GM19463 (cell line): ENCODE results near the gene CDC27.
"Not testable (repeated sequence)": the region's sequence is repeated elsewhere in the genome, so short reads cannot be mapped to it uniquely, and the experiment has no call there.

Experiments
- ATAC-seq: cut with Tn5 transposase; IDR thresholded peaks from one replicate; pipeline ENCODE4 v1.9.1; 2021; ENCODE audit warnings: mild to moderate bottlenecking, moderate library complexity; ENCODE audit not compliant: unreplicated experiment

Gene CDC27

DNA sequence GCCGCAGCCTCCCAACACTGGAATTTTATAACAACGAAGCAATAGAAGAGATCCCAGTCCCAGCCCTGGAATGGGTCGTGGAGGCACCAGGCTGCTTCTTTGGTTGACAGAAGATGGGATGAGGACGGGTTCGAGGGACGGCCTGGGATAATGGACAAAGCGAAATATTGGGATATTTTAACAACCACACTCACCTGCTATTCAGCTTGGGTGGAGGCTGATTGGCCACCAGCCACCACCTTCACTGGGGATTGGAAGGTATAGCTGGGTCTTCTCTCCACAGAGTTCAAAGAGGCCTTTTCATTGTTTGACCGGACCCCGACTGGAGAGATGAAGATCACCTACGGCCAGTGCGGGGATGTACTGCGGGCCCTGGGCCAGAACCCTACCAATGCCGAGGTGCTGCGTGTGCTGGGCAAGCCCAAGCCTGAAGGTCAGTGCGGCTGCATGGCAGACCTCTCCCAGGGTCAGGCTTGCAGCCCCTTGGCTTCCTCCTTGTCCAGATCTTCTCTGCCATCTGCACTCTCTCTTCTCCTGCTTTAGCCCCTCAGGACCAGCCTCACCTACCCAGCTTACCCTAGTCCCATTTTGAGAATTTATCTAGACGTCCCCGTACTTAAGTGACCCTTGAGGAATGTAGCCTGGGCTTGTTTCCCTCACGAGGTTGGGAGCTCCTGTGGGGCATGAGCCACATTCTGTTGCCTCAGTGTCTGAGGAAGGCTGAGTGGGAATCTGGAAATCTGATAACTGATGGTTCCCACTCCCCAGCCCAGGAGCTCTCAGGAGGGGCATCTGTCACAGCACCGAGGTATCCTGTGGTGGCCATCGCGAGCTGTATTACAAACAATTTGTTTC is 30.8 kb upstream of the CDC27 start:
- ATAC-seq = no peak

DNA sequence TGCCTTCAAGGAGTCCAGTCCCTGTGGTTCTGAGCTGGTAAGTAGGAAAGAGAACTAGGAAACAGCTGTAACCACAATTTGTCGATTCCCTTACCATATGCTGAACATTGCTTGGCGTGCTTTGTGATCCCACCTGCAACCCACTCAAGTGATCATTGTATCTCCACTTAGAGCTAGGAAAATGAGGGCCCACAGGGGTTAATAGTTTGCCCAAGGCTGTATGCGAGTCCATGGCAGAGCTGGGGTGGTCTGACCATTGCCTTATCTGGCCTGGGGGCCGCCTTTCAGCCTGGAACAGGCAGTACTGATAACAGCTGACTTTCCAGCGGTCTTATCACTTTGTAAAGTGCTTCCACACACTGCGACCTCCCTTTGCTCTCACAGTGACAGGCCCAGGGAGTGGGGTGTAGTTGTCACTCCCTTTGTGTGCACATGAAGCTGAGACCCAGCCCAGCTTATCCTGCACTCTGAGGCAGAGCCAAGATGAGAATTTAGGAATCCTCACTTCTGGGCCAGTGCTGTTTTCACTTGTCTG is 29.9 kb upstream of the CDC27 start:
- no peak for ATAC-seq

DNA sequence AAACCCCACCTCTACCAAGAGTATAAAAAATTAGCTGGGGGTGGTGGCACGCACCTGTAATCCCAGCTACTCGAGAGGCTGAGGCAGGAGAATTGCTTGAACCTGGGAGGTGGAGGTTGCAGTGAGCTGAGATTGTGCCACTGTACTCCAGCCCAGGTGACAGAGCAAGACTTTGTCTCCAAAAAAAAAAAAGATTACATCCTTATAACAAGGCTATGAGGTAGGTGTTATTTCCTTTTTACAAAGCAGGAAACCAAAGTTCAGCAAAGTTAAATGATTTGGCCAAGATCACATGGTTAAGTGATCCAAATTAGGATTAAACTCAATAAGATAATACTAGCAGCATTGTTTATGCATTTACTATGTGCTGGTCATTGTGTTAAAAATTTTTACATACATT is 28.2 kb upstream of the CDC27 start:
- not testable (repeated sequence) for ATAC-seq

DNA sequence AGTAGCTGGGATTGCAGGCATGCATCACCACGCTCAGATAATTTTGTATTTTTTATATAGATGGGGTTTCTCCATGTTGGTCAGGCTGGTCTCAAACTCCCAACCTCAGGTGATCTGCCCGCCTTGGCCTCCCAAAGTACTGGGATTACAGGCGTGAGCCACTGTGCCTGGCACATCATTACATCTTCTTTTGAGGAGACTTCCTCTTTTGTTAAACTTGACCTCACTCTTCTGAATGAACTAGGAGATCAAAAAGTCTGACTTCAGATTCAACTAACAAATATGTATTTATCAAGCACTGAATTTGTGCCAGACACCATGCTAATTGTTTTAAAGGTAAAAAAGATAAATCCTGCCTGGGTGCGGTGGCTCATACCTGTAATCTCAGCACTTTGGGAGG is 27.7 kb upstream of the CDC27 start:
- ATAC-seq = not testable (repeated sequence)

DNA sequence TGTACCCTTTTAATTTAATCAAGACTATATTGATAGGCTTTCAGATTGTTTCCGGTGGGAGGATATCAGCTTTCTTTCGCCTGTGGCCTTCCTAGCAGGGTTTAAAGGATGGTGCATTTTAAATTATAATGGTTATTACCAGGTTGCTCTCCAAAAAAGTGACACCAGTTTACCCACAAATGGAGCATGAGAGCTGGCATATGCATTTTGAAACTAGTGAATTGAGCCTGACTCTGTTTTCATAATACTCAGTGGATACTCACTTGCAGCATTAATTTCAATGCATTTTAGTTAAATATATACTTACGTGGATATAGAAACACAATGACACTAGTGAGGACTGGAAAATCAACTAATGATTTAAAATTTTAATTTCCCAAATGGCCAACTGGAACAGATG is 25.8 kb upstream of the CDC27 start:
- no peak for ATAC-seq

DNA sequence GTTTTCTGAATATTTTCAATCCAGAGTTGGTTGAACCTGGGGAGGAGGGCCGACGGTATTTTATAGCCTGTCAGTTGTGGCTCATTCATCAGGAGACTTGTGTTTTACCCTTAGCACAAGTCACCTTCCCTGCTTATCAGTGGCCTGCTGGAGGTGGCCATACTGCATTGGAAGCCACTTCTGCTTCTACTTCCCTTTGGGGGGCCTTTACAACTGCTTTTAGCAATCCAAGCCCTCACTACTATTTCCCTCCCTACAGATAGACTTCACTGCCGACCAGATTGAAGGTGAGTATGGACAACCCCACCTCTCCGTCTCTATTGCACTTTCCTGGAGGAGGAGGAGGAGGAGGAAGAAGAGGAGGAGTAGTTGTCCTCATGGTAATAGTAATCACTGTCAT is 24.4 kb upstream of the CDC27 start:
- ATAC-seq = no peak

DNA sequence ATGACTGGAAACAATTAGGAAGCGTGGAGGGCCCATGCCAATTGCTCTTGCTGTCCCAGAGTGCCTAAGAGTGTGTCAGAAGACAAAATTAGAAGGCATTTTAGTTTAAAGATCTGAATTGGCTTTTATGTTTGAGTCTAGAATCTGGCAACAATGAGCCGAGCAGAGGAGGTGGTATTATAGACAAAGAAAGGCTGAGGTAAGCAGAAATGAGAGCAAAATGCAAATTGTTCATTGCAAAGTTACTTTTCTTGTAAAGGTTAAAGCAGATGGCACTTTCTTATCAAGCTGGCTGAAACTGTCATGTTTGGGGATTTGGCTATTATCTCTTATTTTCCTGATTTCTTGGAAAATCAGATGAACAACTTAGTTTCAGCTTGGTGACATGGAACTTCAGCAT is 23.4 kb upstream of the CDC27 start:
- ATAC-seq = no peak

DNA sequence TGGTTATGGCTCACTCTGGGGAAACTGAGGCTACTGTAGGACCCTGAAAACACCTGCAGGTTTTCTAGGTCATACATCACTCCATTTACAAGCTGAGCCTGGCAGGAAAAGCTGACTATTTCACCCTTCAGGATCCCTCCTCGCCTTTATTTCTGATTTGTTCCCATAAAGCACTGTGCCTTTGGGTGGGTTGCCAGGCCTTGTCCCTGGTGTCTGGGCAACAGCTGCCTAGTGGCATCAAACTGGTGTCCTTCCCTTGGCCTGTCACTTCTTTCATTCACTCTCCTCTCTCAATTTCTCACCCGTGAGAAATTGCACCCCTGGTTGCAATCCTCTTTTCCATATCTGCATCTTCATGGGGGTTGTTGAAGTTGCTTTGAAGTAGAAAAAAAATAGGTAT is 21.7 kb upstream of the CDC27 start:
- ATAC-seq = no peak

DNA sequence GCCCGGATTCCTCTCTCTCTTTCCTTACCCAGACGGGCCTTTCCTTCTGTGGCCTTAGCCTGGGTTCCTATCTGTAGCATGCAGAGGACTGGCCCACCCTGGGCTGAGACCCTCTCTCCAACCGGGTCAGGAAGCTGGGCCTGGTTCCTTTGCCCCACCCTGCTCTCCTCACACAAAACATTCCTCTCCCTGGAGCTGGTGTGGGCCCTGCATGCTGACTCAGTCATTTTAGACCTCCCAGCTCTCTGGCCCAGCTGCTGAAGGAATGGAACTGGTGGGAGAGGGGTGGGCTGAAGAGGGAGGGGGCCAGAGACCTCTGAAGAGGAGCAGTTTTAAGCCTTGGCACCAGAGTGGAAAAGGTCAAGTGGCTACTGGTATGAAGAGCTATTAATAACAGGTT is 21.0 kb upstream of the CDC27 start:
- ATAC-seq = no peak

DNA sequence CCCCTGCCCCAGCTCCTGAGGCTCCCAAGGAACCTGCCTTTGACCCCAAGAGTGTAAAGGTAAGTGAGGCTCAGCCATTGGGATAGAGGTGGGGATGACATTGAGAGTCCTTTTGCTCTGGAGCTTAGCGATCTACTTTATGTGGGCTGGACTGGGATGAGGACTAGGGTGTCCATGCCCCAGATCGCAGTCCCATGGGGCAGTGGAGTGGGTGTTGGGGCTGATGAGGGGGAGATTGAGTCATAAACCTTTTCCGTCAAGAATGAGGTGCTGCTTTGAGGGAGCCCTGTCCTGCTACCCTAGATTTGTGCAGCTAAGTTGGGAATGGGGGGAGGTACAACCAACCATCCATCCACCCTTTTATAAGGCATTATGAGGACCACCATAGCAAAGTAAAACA is 20.4 kb upstream of the CDC27 start:
- no peak for ATAC-seq

DNA sequence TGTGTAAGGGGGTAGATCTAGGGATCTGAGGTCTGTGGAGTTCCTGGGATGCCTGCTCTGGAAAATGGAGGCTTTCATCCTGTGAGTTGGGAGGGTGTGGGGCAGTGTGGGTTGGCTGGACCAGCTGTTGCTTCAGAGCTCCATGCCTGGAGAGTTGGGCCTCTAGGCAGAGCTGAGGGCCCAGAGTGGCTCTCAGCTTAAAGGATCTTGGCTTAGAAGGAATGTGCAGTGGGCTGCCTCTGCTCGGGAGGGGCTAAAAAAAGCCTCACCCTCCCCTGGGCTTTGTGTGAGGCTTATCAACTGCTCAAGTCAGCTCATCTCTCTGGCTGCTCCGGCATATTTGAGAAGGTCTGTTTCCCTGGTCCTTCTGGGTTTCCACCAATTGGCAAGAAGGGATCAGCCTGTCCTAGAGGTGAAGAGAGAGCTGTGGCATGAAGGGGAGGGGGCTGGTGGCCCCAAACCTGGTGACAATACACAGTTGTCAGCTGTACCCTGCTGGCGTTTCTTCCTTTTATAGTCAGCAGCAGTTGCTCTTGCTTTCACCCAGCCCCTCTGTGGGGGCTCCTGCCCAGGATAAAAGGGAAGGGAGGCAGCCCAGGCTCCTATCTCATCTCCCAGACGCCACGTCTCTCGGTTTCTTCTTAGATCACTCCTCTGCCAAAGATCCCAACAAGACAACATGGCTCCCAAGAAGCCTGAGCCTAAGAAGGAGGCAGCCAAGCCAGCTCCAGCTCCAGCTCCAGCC is 19.8 kb upstream of the CDC27 start, which contains the start of gene MYL4:
MYL4 (plus strand) TSS at position 605 of the 745 bp plus-strand sequence; CDS start at position 680, 75 bp downstream.
- ATAC-seq = no peak

DNA sequence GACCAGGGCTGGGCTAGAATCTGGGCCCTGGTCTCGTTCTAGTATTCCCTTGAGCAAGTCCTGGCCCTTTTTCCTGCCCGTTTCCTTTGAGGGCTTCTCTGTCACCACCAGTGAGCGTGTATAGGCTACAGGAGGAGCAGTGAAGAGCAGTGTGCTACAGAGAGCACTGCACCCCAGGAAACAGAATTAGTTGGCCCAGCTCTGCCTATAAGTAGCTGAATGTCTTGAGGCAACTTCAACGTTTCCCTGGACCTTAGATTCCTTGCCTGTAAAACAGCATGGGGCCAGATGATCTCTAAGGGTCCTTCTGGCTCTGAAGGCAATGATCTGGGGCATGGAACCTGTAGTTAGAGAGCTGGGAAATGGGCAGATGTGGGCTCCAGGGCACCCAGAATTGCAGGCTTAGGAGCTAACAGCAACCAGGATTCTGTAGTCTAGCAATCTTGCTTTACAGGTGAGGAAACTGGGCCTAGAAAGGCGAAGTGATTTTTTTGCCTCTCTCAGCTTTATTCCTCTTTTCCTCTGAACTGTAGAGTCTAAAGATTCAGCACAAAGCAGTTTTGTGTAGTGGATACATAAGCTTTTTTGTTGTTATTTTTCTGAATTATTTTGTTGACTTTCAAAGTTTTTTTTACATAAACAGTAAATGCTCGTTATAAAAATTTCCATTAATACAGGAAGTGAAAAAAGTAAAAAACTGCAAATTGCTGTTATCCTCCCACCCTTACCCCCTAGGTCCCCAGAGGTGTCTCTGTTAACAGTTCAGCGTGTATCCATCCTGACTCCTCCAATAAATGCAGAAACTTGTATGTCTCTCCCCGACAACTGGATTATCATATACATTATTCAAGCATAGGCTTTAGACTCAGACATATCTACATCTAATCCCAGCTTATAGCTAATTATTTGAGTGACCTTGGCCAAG is 18.3 kb upstream of the CDC27 start:
- ATAC-seq = no peak

DNA sequence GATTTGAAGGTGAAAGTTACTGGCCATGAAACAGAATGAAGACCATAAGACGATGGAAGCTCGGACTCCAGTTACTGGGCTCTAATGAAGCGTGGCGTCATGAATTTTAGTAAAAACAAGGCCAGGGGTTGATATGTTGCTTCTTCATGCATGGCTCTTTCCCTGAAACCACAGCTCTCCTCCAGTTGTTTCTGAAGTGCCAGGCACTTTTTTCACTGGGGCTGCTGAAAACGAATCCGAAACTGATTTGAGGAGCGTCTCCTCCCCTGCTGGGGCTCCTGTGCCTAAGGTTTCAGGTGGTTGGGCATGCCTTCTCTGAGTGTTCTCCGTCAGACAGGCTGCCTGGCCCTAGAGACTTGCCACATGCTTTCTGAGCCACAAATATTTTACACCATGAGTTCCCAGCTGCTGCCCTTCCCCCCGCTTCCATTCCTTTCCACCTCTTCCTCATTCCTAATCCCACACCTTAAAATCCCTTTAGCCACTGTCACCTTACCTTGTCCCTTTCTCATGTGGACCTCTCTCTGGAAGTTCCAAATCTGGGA is 16.4 kb upstream of the CDC27 start:
- ATAC-seq = peak; percentile 52

DNA sequence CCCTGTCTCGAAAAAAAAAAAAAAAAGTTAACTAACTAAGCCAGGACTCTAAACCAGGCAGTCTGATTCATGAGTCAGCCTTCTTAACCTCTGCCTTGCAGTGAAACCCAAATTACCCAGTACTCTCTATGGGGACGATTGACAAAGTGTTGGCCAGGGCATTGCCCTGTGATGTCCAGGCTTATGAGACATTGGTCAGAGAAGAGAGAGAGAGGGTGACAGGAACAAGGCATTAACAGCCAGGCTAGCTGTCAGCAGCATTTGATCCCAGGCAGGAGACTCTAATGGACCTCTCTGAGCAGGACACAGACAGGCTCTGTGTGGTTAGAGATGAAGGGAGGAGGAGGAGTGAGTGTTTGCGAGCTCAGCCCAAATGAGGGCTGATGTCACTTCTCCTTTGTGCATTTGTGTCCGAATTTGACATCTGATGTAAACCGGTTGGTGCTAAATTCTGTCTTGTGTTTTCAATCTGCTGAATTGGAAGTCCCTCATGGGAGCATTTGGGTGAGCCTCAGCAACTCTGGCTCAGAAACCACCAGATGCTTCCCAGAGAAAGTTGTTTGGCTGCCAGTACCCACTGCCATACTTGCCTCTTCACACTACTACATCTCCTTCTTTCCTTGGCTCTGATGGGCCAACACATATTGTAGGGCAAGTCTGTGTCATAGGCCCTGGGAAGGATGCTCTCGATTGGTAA is 15.8 kb upstream of the CDC27 start:
- ATAC-seq = peak; percentile 44

DNA sequence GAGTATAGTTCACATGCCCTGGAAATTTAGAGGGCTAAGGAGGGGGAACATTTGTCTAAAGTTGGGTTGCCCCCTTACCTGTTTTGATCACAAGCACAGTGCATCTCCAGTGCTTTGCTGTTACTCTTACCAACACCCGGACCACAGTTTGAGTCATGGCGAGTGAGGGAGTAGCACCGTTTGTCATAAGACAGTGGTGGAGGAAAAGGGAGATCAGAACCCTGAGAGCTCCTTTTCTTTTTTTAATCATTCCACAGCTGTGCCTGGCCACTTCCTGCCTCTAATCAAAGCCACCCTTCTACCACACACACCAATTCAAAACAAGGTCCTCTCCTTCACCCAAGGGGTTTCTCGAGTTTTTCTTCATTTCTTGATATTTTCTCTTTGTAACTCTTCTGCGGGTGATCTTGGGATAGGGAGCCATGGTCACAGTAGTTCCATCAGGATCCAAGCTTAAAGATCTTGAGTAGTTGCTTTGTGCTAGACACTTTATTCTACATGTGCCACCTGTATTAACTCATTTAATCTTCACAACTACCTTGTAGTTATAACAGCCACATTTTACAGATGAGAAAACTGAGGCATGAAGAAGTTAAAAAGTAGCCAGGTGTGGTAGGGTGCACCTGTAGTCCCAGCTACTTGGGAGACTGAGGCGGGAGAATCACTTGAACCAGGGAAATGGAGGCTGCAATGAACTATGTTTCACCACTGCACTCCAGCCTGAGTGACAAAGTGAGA is 15.1 kb upstream of the CDC27 start:
- ATAC-seq = no peak

DNA sequence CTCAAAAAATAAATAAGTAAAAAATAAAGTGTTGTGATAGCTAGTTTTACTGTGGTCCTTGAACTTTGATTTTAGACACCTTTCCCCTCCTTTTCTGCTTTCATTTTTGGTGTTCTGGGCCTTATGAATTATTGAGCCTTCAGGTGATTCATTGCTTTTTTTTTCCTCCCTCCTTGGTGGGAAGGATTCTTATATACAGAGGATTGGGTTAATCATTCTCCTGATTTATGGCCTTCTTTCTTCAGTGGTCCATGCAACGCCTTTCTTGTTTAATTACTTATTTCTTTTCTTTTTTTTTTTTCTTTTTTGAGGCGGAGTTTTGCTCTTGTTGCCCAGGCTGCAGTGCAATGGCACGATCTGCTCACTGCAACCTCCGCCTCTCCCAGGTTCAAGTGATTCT is 12.1 kb upstream of the CDC27 start:
- no peak for ATAC-seq

DNA sequence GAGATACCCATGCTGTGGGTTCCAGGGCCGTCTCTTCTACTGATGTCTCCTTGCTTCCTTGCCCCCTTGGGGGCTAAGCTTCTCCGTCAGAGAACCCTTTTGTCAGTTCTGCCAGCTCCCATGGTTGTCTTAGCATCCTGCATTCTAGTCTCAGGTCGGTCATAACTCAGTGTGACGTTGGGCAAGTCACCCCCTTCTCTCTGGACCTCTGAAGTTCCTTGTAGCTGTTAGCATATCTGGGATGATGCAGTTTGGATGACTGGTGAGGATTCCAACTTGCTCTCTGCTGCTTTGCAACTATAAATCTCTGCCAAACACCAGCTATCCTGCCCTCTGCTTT is 11.2 kb upstream of the CDC27 start:
- no peak for ATAC-seq

DNA sequence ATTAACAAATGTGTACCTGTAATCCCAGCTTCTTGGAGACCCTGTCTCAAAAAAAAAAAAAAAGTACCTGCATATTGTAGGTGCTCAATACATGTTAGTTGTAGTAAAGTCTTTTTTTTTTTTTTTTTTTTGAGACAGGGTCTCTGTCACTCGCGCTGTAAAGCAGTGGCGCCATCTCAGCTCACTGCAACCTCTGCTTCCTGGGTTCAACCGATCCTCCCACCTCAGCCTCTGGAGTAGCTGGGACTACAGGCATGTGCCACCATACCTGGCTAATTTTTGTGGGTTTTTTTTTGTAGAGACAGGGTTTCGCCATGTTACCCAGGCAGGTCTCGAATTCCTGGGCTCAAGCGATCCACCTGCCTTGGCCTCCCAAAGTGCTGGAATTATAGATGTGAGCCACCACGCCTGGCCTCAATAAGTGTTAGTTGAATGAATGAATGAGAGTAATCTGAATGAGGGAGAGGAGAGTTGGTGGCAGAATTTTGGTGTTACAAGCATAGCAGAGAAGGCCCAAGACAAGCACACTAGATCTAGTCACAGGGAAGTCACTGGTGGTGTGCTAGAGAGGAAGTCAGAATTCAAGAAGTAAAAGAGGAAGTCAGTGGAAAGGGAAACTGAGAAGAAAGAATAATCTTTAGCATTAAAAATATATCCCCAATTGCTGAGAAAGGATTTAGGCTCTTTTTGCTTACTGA is 10.7 kb upstream of the CDC27 start:
- ATAC-seq = no peak

DNA sequence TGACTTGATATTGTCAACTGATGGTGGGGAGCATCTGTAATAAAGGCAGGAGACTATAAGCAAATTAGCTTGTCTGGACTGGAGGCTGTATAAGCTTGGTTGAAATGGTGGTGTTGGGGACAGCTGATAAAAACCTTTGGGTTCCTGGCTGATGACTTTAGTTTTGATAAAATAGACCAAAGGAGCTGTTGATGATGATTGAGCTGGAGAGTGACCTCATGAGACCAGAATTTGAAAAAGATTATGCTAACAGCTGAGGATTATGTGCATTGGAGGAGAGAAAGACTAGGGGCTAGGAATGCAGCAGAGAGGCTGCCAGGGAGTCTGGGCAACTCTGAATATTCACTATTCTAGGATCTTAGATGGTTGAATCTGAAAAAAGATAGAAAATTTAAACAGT is 8.7 kb upstream of the CDC27 start:
- ATAC-seq = no peak
